Epithelial cell of esophagus (primary cell): ENCODE data around the gene HPDL.

ENCODE experiments used
- DNase-seq: peaks from one replicate; pipeline ENCODE4 v3.0.0; 2010; ENCODE audit warnings: low read depth
- H3K4me3 ChIP-seq: 2 replicates; pipeline ENCODE4 v1.5.1; 2011; ENCODE audit warnings: mild to moderate bottlenecking, low read length, control low read depth
- CTCF ChIP-seq: IDR thresholded peaks from 2 replicates; pipeline ENCODE4 v1.5.1; 2011; ENCODE audit warnings: low read depth, mild to moderate bottlenecking, low read length, control low read depth, inconsistent platforms; ENCODE audit not compliant: insufficient read depth; ENCODE audit errors: missing control alignments

The HPDL gene

GRCh38 chr1:45345014-45345413 lies 18.3 kb downstream of the HPDL start:
- no peak overlapping the region for H3K4me3 ChIP-seq
- no peak for TF ChIP-seq CTCF
- no peak for DNase-seq

DNA sequence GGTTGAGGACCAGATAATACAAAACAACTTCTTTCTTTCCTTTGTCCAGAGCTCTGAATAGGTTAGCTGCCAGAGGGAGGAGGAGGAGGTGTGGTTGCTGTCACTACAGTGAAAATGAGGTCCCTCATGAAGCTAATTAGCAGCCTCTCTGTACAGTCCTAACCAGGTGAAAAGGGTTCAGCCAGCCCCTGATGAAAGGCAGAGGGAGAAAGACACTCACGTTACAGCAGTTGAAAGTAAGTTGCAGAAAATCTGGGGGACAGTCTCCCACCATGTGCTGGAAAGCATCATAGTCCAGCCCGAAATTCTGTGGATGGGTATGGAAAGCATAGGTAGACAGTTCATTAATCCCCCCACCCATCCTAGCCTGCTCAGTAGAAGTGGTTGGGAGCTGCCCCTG lies 19.8 kb downstream of the HPDL start:
- TF ChIP-seq CTCF, result no peak
- DNase-seq, result no peak
- no peak overlapping the region for H3K4me3 ChIP-seq

GRCh38 chr1:45348020-45348419 lies 21.3 kb downstream of the HPDL start:
- TF ChIP-seq CTCF, result no peak
- peak; percentile 51 for DNase-seq
- no peak overlapping the region for H3K4me3 ChIP-seq

DNA sequence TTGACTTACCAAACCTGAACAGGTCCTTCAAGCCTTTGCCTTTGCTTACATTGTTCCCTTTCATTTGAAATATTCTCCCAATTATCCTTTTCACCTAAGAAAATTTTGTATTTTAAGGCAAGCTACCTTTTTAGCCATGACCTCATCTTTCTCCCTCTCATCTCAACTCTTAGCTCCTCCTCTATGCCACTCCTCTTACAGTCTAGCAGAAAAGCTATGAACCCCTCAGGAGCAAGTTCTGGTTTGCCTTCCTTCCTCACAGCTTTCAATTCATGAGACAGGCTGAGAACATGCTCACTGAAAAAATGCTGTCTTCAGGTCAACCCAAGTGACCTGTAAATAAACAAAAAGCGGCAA lies 21.9 kb downstream of the HPDL start:
- H3K4me3 ChIP-seq, result no peak overlapping the region
- DNase-seq, result peak; percentile 57

GRCh38 chr1:45348966-45349677 lies 22.4 kb downstream of the HPDL start:
- DNase-seq, result peak; percentile 86
- H3K4me3 ChIP-seq, result no peak overlapping the region
- no peak for TF ChIP-seq CTCF

More for the DNA sequence above, 21.9 kb downstream of the HPDL start:
- no peak for TF ChIP-seq CTCF

GRCh38 chr1:45351508-45351907 lies 24.8 kb downstream of the HPDL start:
- no peak for DNase-seq
- TF ChIP-seq CTCF, result no peak
- H3K4me3 ChIP-seq, result no peak overlapping the region

GRCh38 chr1:45353685-45354084 lies 27.0 kb downstream of the HPDL start:
- no peak for DNase-seq
- no peak for TF ChIP-seq CTCF
- H3K4me3 ChIP-seq, result no peak overlapping the region
